Hematopoietic multipotent progenitor cell treated with erythropoietin and hydrocortisone succinate and interleukin-3 and kit ligand, for 6 days (in vitro differentiated cells): ENCODE data around the gene CAMK2B.
"Not testable (repeated sequence)": the region's sequence is repeated elsewhere in the genome, so short reads cannot be mapped to it uniquely, and the experiment has no call there.

Experiments used
- DNase-seq: peaks from one replicate; pipeline ENCODE4 v3.0.0-alpha.2; 2015

Gene CAMK2B

GRCh38 chr7:44212581-44213184 is 112.7 kb downstream of the CAMK2B start:
- no peak for DNase-seq

DNA sequence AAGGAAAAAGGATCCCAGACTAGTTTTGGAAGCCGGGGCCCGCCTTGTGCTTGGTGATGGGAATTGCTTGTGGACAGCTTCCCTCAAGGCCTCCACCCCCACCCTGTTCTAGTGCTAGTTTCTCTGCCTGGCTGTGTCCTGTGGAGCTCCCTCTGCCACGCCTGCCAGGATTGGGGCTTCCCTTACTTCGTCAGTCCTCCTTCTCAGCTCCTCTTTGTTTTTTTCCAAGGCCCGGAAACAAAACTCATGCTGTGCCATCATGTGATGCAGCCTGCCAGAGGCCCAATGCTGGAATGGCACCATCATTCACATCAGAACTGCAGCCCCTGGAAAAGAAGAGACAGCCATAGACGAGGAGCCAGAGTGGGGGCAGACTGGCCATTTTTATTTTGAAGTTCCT is 113.4 kb downstream of the CAMK2B start:
- no peak for DNase-seq

- no peak for DNase-seq
Measured at GRCh38 chr7:44211126-44211675, 114.2 kb downstream of the CAMK2B start.

GRCh38 chr7:44210107-44210506 is 115.3 kb downstream of the CAMK2B start:
- DNase-seq: no peak

GRCh38 chr7:44208085-44208484 is 117.3 kb downstream of the CAMK2B start:
- no peak for DNase-seq

GRCh38 chr7:44206008-44206407 is 119.4 kb downstream of the CAMK2B start:
- no peak for DNase-seq

DNA sequence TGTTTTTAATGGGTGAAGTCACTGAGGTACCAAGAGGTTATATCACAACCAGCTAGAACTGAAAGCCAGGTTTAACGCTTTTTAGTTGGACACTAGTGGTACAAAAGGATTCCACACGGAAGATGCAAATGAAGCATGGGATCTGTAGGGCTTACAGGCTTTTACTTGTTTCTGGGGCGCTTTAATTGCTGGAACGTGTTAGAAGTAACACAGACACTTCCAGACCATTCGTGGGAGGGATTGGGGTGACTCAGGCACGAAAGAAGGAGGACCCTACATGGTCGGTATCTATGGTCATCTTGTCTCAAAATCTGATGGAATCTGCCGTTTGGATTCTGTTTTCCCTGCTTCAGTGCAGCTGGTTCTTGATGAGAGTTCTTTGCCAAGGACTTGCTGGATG is 123.6 kb downstream of the CAMK2B start:
- DNase-seq: no peak

GRCh38 chr7:44200699-44201461 is 124.5 kb downstream of the CAMK2B start, which contains the start of gene YKT6:
YKT6 (plus strand) TSS chr7:44200978; CDS start chr7:44201136, 158 bp downstream.
- DNase-seq: peak; percentile 99

- not testable (repeated sequence) for DNase-seq
Measured at GRCh38 chr7:44200163-44200562, 125.2 kb downstream of the CAMK2B start.

DNA sequence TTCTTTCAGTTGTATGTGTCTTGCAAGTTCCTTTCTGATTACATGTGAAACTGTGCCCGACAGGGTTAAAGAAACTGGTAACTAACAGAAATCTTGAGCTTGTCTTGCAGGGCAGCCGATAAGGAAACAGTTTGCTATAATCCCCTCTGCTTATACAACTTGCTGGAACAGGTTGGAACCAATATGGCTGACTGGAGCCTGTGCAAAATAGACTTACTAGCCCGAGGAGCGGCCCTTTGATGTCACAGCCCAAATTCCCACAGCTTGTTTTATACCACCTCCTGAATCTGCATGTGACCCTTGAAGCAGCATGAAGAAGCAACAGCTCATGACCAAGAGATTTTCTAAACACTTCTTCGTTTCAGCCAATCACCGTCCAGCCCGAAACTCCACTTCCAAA is 127.9 kb downstream of the CAMK2B start:
- DNase-seq: no peak

DNA sequence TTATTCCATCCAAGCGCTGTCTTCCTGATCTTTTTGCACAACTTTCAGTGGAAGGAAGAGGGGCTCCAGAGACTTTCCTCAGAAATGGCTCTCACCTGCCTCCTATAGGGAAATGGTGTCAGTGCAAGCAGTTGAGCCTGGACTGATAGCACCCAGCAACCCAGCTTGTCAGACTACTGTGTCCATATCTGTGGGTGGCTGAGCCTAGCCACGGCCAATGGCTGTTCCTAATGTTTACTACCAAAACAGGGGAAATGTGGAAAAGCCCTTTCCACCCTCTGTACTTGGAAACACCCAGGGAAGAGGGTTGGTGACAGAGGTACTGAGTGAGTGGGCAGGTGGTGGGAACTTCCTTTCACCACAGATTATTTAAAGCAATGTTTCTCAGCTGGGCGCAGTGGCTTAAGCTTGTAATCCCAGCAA is 128.9 kb downstream of the CAMK2B start:
- DNase-seq: peak; percentile 75

DNA sequence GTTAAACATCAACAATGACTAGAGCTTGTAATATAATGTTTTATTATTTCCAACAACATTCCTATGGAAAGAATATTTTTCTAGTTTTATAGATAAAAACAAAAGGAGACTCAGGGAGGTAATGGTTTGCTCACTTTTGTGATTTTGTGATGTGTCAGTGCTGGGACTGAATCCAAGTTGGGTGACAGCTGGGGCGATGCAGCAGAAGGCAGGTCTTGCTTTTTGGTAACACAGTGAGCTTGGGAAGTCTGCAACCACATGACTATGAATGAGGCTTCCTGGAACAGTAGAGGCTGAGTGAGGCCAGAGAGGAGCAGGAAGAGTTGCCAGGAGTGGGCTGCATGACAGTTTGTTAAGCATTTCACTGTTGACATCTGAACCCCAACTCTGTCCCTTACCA is 129.5 kb downstream of the CAMK2B start:
- DNase-seq: no peak

DNA sequence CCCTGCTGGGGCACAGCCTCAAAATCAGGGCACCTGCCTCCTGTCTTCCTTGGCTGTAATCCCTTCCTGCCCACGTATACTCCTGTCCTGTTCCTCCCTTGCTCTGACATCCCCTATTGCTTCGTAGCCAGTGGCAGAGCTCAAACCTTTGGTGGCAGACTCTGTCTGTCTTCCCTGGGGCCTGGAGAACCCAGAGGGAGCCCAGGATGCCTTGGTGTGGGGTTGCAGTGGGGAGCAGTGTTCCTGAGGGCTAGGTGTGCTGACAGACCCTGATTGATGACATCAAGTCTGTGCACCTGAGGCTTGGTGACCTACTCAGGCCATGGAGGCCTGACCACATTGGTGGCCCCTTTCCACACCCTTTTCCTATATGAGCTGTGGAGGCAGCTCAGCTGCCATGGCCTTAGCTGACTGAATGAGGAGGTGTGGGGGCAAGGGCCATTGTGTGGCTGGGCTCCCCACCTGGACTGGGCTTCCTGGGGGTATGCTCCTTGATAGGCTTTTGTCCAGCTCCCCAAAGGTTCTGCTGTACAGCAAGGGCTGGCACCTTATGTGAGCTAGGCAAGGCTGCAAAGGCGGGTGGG is 130.7 kb downstream of the CAMK2B start:
- no peak for DNase-seq

DNA sequence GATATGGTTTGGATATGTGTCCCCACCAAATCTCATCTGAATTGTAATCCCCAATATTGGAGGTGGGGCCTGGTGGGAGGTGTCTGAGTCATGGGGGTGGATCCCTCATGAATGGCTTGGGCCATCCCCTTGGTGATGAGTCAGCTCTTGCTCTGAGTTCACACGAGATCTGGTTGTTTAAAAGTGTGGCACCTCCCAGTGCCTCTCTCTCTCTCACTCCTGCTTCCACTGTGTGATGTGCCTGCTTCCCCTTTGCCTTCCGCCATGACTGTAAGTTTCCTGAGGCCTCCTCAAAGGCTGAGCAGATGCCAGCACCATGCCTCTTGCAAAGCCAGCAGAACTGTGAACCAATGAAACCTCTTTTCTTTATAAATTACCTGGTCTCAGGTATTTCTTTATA is 131.3 kb downstream of the CAMK2B start:
- peak; percentile 50 for DNase-seq

- no peak for DNase-seq
Measured at GRCh38 chr7:44193011-44193802, 132.2 kb downstream of the CAMK2B start.

GRCh38 chr7:44191171-44191570 is 134.2 kb downstream of the CAMK2B start:
- DNase-seq: no peak

GRCh38 chr7:44189993-44190872 is 135.2 kb downstream of the CAMK2B start:
- DNase-seq: no peak

DNA sequence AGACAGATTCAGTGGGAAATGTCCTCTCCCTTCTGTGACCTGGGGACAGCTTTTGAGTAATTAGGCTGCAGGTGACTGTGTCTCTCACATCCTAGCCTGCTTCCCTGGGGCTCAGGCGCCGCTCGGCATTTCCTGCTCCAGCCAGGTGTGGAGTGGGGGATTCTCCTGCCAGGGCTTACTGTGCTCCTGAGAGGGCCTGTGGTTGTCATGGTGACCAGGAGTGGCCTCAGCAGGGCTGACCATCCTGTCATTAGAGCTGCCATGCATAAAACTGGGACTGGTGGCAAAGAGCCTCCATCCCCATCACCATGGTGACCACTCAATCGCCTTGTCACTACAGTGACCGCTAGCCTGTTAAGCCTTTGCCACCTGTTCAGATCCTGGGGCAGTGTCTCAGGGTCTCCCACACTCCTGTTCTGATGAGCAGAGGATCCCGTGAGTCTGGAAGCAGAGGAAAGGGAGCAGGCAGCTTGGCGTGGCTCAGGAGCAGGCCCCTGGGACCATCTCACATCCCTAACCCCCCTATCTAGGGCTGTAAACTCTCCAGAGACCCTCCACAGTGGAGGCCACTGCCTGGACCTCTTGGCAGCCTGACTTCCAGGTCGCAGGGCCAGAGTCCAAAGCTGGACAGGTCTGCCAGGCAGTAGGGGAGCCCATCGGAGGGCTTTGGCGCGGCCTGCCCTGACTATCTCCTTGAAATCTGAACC is 136.0 kb downstream of the CAMK2B start, which contains the start of gene GCK:
Gene GCK (minus strand): TSS at position 154 of the 707 bp plus-strand sequence. CDS start 486 bp downstream, outside the sequence.
- DNase-seq: no peak

GRCh38 chr7:44188480-44189225 is 136.7 kb downstream of the CAMK2B start:
- no peak for DNase-seq
